ENCODE measurements around the gene MRPL49.
"Not testable (repeated sequence)": the region's sequence is repeated elsewhere in the genome, so short reads cannot be mapped to it uniquely, and the experiment has no call there.

Gene MRPL49

DNA sequence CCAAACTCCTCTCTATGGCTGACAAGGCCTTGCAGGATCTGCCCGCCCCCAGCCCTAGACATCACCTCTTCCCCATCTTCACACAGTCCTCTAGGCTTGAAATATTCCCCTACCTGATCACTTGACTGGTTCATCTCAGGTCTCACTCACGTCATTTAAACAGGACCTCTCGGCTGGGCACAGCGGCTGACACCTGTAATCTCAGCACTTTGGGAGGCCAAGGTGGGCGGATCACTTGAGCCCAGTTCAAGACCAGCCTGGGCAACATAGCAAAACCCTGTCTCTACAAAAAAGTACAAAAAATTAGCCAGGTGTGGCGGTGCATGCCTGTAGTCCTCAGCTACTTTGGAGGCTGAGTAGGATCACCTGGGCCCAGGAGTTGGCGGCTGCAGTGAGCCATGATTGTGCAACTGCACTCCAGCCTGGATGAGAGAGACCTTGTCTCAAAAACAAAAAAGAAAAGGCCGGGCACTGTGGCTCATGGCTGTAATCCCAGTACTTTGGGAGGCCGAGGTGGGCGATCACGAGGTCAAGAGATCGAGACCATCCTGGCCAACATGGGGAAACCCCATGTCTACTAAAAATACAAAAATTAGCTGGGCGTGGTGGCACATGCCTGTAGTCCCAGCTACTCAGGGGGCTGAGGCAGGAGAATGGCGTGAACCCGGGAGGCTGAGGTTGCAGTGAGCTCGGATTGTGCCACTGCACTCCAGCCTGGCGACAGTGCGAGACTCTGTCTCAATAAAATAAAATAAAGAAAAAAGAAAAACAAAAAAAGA is 3.0 kb upstream of the MRPL49 start:
- not testable (repeated sequence) for DNase-seq

DNA sequence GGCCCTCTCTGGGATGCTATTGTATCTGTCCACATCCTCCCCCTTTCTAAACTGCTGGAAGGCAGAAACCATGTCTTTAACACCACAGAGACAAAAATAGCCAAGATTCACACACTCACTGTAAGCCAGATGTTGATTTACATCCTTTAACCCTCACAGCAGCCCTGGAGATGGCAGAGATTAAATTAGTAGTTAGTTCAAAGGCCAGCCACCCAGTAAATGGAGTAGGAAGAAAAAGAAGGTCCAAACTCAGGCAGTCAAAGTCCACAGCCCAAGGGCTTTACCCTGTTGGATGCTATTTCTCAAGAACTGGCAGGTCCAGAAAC is 2.5 kb upstream of the MRPL49 start:
- DNase-seq: no peak

DNA sequence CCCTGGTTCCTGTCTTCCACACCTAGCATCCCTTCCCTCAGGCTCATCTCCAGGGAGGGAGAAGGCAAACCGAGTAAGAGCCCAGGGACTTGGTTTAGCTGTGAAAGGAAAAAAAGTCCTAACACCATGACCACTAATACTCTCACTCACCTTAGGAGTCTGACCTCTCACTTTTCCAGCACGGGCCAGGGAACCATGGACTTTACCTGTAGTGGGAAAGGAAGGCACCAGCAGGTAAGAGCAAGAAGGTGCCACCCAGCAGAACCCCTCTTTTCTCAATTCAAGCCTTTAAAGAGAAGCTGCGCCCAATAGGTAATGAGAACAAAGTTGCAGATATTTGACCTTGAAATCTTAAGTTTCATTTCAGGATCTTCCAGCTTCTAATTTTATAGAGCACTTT is 1.3 kb upstream of the MRPL49 start:
- no peak for DNase-seq

DNA sequence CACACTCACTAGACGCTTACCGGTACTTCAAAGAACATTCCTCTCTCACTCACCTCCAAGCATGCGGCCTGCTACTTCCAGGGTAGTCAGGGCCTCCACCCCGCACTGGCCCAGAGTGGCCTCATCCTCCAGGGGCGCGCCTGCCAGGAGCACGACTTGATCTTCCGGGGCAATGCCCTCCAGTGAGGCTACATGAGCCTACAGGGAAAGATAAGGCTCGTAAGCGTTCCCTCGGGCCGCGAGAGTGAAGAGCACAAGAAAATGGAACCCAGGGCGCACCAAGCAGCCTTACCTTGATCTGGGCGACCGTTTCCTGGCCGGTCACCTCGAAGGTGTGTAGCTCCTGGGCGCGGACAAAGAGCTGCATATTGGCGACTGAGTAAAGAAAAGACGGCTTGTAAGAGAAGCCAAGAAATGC is 665 bp upstream of the MRPL49 start:
- DNase-seq: no peak

DNA sequence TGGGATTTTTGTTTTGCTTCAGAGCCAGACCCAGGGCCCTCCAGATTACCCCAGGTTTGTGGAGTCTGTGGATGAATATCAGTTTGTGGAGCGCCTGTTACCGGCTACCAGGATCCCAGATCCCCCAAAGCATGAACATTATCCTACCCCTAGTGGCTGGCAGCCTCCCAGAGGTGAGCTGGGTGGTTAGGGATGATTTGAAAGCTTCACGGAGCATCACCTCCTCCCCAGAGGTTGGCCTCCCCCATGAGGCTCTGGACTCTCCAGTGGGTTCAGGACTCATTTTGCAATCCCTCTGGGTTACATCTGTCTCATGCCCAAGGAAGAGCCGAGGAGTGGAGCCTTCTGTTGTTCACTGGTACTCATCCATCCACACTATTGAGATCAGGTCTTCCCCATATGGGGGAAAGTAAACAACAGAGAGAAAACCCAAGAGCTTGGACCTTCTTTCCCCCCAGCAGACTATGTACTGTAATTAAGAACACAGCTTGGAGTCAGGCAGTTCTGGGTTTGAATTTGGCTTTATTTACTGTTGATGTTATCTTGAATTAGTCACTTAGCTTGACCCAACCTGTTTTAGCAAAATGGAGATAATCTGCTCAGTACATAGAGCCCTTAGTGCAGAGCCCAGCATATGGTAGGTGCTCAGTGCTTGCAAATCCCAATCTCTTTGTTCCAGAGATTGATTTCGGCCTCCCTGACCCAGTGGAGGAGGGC is 2.5 kb downstream of the MRPL49 start:
- DNase-seq: no peak

DNA sequence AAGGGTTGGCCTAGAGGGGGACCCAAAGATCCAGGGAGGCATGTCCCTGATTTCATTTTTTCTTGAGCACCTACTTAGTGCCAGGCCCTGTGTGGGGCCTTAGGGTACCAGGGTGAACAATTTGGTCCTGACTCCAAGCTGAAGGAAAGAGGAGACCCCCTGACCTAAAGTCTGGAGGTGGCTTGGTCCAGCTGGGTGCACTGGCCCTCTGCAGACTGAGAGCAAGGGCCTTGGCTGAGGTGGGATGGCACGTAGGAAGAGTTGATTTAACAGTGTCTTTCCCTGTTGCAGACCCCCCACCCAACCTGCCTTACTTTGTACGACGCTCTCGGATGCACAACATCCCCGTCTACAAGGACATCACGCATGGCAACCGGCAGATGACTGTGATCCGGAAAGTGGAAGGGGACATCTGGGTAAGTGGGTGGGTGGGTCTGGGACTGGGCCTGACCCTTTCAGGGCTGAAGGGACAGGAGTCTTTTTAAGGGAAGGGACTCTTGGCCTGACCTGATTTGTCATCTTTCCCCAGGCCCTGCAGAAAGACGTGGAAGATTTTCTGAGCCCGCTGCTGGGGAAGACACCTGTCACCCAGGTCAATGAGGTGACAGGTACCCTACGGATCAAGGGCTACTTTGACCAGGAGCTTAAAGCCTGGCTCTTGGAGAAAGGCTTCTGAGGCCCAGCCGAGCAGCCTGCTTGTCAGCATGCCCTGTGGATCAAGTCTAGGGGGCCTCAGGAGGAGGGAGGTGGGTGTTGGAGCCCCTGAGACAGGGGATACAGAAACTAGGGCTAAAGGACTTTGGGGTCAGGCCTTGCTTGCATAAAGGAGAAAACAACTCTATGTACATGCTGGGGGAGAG is 3.3 kb downstream of the MRPL49 start:
- no peak for DNase-seq

DNA sequence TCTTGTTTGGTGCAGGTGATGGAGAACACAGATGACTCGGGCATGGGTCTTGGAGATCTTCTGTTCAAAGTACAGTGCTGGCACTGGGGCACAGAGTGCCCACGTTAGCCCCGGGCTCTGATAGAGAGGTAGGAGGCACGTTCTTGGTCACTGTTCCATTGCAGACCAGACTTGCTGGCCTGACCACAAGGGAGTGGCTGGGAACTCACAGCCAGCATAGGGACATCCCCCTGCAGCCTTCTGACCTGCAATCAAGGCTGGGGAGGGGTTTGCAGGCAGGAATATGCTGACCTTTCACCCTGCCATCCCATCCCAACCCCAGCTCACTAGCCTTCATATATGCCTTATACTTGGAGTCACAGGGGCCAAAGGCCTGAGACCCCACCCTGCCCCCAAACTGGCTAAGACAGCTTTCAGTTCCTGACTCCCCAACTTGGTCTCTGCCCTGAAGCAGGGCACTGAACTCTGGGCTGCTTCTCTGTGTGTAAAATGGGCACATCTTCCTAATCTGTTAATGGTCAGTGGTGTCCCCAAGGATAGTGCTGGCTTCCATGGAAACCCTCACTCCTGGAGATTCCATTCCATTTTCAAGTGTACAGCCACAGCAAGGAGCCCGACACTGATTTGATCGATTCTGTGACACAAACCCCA is 4.6 kb downstream of the MRPL49 start:
- no peak for DNase-seq

DNA sequence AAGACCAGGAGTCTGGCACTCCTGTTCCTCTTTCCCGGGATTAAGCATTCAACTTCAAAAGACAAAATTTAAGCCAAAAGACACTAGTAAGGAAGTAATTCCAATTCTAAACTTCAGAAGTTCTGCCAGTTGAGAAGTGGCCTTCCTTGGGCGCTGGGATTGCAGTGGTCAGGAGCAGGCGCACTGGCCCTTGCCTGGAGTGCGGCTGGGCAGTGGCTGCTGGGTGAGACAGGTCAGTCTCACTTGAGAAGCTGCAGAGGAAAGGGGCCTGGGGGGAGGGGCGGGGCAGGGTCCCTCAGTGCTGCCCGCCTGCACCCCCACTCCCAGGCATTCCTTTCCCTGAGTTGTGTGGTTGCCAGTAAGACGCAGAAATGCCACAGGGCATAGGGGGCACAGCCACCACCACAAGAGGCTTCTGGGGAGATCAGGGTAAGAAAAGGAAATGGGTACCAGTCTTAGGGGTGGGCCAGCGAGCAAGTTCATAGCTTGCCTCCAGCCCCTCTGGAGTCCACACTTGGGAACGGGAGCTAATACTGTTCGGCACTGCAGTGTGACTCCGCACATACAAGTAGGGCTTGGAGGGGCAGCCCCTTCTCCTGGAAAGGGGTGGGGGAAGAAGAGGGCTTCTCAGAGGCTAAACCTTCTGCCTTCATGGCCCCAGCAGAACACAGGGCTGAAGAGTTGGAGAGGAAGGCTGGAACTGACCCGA is 5.5 kb downstream of the MRPL49 start:
- no peak for DNase-seq

DNA sequence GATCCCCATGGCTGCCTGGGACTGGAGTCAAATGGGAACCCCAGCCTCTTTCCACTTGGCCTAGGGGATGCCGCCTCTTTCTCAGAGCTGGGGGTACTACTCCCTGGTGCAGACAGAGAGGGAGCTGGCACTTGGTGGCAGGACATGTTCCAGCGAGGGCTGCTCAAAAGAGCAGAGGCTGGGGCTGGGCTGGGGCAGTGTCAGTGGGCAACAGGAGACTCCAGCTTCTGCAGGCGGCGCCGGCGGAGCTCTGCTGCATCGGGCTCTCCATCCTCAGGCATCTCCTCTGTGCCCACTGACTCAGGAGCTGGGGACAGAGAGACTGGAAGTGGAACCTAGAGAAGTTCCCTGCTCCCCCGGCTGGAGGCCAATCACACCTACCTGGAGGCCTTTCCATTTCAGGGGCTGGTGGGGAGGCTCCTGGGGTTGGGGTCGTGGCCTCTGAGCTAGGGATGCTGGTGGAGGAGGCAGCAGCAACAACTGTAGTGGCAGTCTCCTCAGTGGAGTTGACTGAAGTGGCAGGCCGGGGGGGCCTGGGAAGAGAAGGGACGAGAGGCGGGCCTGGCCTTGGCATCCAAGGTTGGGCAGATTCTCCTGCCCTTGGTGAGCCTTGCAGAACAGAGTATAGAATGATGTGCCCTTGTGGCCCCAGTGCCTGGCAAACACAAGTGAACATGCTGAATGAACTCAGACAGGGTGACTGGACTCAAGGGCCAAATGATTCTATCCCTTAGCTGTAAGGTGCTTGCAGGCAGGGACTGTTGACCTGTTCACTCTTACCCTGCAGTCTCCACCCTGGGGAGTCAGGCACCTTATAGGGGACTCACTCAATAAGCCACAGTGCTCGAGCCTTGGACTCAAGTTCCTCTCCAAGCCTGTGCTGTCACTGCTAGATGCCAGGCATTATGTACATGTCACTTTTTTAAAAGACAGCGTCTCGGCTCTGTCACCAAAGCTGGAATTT is 6.3 kb downstream of the MRPL49 start:
- no peak for DNase-seq

DNA sequence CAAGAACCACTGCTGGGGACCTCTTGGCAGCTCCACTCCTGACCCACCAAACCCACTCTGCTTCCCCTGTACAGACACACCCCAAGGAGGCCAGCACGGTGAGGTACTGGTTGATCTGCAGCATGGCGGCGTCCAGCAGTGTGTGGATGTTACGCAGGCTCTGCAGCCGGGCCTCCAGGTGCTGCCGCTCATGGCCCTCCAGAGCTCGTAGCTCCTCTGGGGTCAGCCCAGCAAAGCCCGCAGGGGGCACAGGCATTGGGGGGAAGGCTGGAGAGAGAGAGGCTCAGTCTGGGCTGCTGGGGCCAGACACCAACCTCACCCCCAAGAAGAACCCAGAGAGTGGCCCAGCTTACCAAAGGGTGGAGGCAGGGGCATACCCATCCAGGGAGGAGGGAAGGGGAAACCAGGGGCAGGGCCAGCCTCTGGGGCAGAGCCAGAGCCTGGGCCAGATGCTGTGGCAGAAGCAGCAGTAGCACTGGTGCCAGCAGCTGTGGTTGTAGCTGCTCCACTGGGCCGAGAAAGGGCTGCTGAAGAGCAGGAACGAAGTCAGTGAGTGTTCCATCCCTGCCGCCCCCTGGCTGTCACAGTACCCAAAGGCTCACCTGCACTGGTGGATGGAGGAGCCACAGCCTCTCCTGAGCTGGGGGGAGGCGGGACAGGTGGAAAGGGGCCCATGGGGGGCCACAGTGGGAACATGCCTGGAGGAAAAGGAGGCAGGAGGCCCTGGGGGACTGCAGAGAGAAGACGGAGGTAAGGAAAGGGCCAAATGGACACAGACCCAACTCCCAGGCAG is 7.7 kb downstream of the MRPL49 start:
- no peak for DNase-seq

DNA sequence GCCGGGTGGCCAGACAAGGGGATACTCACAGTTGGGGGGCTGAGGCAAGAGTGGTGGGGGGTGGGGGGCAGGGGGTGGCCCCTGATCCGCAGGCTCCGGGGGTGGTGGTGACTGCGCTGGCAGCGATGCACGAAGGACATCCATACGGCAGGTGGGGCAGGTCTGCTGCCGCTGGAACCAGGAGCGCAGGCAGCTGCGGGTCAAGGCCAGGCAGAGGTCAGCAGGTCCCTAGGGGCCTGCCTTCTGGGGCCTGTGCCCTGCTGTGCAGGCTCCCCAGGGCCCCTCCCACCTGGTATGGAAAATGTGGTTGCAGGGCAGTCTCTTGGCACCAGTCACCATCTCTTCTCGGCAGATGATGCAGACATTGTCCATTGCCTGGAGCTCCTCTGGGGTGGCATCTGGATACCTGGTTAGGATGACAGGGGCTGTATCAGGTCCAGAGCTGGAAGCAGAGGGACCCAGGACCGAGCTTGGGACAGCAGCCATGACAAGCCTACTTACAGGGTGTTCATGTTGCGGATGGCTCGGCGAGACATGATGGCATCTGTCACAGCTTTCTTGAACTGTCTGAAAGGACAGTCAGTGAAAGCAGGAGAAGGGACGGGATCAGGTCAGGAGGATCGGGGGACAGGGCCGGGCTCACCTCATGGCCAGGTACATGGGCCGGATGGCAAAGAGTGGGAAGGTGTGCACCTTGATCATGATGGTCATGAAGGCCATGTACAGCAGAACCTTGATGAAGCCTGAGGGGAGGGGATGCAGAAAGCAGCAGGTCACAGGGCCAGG is 8.7 kb downstream of the MRPL49 start:
- DNase-seq: no peak

DNA sequence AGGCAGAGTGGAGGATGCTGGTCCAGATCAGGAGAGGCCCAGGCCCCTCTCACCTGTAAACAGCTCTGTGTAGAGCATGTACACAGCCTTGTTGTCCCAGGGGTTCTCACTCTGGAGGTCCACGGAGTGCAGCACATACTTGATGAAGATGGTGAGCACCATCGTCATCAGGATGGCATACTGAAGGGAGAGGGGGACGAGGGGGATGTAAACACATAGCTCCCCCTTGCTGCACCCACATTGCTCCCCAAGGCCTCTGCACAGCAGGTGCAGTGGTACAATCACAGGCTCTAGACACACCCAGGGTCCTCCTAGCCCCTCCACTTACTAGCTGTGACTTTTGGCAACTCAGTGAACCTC is 9.3 kb downstream of the MRPL49 start:
- no peak for DNase-seq

DNA sequence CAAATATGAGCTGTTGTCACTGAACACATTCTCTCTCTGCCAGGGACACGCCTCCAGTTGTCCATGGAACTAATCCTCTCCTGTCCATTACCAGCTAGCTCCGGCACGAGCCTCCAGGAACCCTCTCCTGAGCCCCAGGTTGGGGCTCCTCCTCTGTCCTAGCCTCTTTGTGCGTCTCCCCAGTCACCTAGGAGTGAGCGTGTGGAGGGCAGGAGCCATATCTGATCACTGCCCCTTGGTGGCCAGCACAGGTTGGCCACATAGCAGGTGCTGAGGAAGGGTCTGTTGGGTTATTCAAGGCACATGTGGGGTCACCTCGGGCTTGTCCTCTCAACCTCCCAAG is 9.7 kb downstream of the MRPL49 start:
- no peak for DNase-seq

DNA sequence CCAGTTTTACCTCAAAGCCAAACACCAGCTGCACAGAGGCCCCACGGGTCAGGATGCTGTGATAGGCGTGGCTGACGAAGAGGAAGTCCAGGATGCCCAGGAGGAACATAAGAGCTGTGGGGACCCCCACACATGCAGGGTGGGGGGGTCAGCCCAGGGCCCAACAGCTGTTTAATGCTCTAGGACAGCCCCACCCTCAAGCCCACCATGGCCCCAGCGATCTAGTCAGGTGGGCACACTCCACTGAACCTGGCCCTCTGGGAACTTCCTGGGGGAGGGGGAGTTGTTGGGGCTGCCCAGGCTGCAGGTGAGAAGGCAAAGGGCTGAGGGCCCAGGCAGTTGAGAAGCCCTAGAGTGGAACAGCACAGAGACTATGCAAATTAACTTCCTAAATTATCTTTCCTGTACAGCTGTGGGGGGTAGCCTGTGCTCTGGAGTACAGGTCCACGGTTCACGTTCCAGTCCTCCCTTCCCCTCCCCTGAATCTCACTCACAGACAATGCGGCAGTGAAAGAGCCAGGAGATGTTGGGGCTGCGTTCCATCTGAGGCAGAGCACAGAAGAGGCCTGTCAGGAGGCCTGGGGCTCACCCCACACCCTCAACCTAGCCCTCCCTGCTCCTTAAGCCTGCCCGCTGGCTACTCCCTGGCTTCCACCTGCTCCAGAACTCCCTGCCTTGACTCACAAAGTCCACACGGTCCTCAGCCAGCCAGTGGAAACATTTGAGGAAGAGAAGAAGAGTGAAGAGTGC is 10.3 kb downstream of the MRPL49 start:
- DNase-seq: no peak

DNA sequence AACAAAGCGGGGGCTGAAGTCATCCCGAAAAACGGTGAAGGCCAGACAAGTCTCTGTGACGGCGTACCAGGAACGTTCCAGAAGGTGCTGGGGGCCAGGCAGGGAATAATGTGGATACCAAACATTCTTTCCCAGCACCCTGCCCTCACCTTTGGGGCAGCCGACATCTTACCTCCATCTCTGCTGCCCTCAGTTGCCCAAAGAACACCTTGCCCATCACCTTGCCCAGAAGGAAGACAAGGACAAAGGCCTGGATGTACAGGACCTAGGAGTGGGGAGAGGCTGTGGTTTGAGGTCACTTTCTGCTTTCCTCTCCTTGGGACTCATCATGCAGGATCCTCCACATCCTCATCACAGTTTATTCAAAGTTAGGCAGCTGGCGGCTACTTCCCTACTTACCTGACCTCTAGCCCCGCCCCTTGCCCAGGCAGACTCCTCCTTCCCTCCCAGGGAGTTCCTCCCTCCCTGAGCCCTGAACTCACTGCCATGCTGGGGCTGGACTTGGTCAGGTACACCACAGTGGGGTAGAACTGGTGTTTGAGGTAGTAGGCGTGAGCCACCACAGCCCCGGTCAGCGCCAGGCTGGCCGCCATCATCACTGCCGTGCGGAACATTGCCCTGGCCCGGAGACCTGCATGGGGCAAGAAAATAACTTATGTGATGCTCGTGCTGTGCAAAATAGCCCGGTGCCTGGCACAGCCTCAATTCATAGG is 11.0 kb downstream of the MRPL49 start:
- DNase-seq: peak; percentile 22

DNA sequence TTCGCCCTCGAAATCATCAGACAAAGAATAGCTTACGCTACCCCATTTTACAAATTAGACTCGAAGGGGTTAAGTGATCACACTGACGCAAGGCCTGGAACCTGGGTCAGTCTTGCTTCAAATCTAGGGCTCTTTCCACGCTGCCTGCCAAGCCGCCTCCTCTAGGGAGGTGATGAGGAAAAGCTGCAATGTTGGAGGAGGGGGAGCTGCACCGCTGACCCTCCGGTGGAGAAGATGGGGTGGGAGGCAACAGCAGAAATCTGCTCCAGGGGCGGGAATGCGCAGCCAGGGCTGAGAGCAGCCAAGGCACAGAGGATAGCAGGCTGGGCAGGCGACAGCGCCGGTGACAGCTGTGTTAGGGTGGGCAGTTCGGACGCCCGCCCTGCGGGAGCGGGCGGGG is 11.6 kb downstream of the MRPL49 start:
- DNase-seq: no peak

DNA sequence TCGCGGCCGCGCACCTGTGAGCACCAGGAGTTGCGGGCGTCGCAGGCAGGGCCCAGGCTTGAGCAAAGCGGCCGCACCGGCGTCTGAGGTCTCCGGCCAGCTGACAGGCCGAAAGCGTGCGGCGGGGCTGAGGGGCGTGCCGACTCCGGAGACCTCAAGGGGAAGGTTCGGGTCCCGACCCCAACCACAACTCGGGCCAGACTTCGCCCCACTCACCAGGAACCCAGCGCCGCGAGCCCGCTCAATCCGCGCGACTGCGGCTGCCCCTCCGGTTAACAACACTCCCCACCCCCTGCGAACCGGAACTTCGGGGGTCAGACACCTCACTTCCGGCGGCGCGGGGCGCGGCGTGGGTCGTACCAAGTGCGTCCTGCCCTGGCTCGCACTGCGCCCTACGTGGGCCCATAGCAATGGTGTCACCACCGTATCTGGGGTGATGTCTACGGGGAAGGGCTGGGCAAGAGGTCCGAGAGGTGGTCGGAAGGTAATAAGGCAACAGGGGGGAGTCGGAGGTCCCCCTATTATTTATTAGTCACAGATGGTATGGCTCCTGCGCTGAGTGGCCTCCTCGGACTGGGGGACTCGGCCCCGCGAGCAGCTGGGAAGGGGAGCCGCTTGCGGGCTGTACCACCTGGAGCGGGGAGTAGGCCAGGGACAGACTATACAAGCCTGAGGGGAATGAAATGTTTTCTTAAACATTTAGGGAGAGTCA is 12.3 kb downstream of the MRPL49 start, which contains the start of gene SYVN1:
Gene SYVN1, minus strand, starts transcription at position 280 of the 712 bp plus-strand sequence. CDS start 918 bp downstream, outside the sequence.
- DNase-seq: peak; percentile 90

Measured in activated effector memory CD4-positive, alpha-beta T cell treated with Interleukin-2 at 50 U/mL for 16 hours (primary cell).